ENCODE results near the gene GABRR2. TPM values are rescaled to one million over a fixed set of nuclear protein-coding genes. Genes with fewer than 3 reads are reported as not detected.

Gene GABRR2
- total RNA-seq, 1 experiment from 2014 or later: not detected

- no peak for DNase-seq (ENCODE audit: low read depth in 1 of 2, low spot score in 2 of 2)
- no peaks in the 10 kb centered on the region for H3K4me1 ChIP-seq (replicated peaks)
- no peak overlapping the region for H3K4me3 ChIP-seq
- no peak overlapping the region for H3K27ac ChIP-seq
- no peaks in the 10 kb centered on the region for H3K9me3 ChIP-seq (replicated peaks)
- H3K27me3 ChIP-seq (replicated peaks): no peaks in the 10 kb centered on the region
- H3K36me3 ChIP-seq: no peaks in the 10 kb centered on the region
Measured at GRCh38 chr6:89272596-89272995, 42.5 kb downstream of the GABRR2 start.

GRCh38 chr6:89270951-89271721 lies 44.0 kb downstream of the GABRR2 start:
- Histone ChIP-seq H3K36me3 (no peaks in the 10 kb centered on the region), H3K27ac (no peak overlapping the region), H3K9me3 (replicated peaks) (no peaks in the 10 kb centered on the region), H3K27me3 (replicated peaks) (peaks cover 4% of the 10 kb centered on the region; the same call in 1 of the 2 replicates), H3K4me3 (no peak overlapping the region), H3K4me1 (replicated peaks) (no peaks in the 10 kb centered on the region)
- DNase-seq (ENCODE audit: low read depth in 1 of 2, low spot score in 2 of 2): peak in 1 of 2 experiments; percentile 20

GRCh38 chr6:89269981-89270380 lies 45.1 kb downstream of the GABRR2 start:
- no peak overlapping the region for H3K27ac ChIP-seq

GRCh38 chr6:89269252-89269651 lies 45.8 kb downstream of the GABRR2 start:
- no peaks in the 10 kb centered on the region for H3K9me3 ChIP-seq (replicated peaks)
- H3K36me3 ChIP-seq: no peaks in the 10 kb centered on the region
- no peak overlapping the region for H3K27ac ChIP-seq
- H3K27me3 ChIP-seq (replicated peaks): peaks cover 9% of the 10 kb centered on the region; the same call in 1 of the 2 replicates
- H3K4me1 ChIP-seq (replicated peaks): no peaks in the 10 kb centered on the region
- H3K4me3 ChIP-seq: no peak overlapping the region
- DNase-seq (ENCODE audit: low read depth in 1 of 2, low spot score in 2 of 2): no peak

More at GRCh38 chr6:89269981-89270380, 45.1 kb downstream of the GABRR2 start:
- H3K36me3 ChIP-seq: no peaks in the 10 kb centered on the region
- H3K27me3 ChIP-seq (replicated peaks): peaks cover 9% of the 10 kb centered on the region; the same call in 1 of the 2 replicates
- H3K4me1 ChIP-seq (replicated peaks): no peaks in the 10 kb centered on the region
- no peaks in the 10 kb centered on the region for H3K9me3 ChIP-seq (replicated peaks)
- no peak overlapping the region for H3K4me3 ChIP-seq
- peak in 1 of 2 experiments; percentile 7 for DNase-seq (ENCODE audit: low read depth in 1 of 2, low spot score in 2 of 2)

- Histone ChIP-seq H3K4me1 (replicated peaks) (no peaks in the 10 kb centered on the region), H3K9me3 (replicated peaks) (no peaks in the 10 kb centered on the region), H3K36me3 (no peaks in the 10 kb centered on the region), H3K27ac (no peak overlapping the region), H3K27me3 (replicated peaks) (peaks cover 9% of the 10 kb centered on the region; the same call in 1 of the 2 replicates), H3K4me3 (no peak overlapping the region)
- DNase-seq (ENCODE audit: low read depth in 1 of 2, low spot score in 2 of 2): no peak
Measured at GRCh38 chr6:89268776-89269175, 46.3 kb downstream of the GABRR2 start.

GRCh38 chr6:89267918-89268317 lies 47.2 kb downstream of the GABRR2 start:
- Histone ChIP-seq H3K4me1 (replicated peaks) (no peaks in the 10 kb centered on the region), H3K27ac (no peak overlapping the region)

GRCh38 chr6:89264296-89264695 lies 50.8 kb downstream of the GABRR2 start:
- no peak for DNase-seq (ENCODE audit: low read depth in 1 of 2, low spot score in 2 of 2)
- Histone ChIP-seq H3K4me1 (replicated peaks) (no peaks in the 10 kb centered on the region), H3K36me3 (no peaks in the 10 kb centered on the region), H3K4me3 (no peak overlapping the region), H3K27ac (no peak overlapping the region), H3K27me3 (replicated peaks) (peaks cover 9% of the 10 kb centered on the region; the same call in 1 of the 2 replicates), H3K9me3 (replicated peaks) (no peaks in the 10 kb centered on the region)

More at GRCh38 chr6:89267918-89268317, 47.2 kb downstream of the GABRR2 start:
- peaks cover 9% of the 10 kb centered on the region; the same call in 1 of the 2 replicates for H3K27me3 ChIP-seq (replicated peaks)
- H3K4me3 ChIP-seq: no peak overlapping the region
- no peak for DNase-seq (ENCODE audit: low read depth in 1 of 2, low spot score in 2 of 2)
- no peaks in the 10 kb centered on the region for H3K36me3 ChIP-seq
- H3K9me3 ChIP-seq (replicated peaks): no peaks in the 10 kb centered on the region

GRCh38 chr6:89260832-89261231 lies 54.3 kb downstream of the GABRR2 start:
- no peaks in the 10 kb centered on the region for H3K36me3 ChIP-seq
- no peak for DNase-seq (ENCODE audit: low read depth in 1 of 2, low spot score in 2 of 2)
- H3K27me3 ChIP-seq (replicated peaks): peaks cover 2% of the 10 kb centered on the region; the same call in 1 of the 2 replicates

GRCh38 chr6:89260310-89260709 lies 54.8 kb downstream of the GABRR2 start:
- Histone ChIP-seq H3K9me3 (replicated peaks) (no peaks in the 10 kb centered on the region), H3K27me3 (replicated peaks) (no peaks in the 10 kb centered on the region), H3K36me3 (no peaks in the 10 kb centered on the region), H3K4me3 (no peak overlapping the region), H3K4me1 (replicated peaks) (no peaks in the 10 kb centered on the region), H3K27ac (no peak overlapping the region)
- no peak for DNase-seq (ENCODE audit: low read depth in 1 of 2, low spot score in 2 of 2)

More at GRCh38 chr6:89260832-89261231, 54.3 kb downstream of the GABRR2 start:
- H3K9me3 ChIP-seq (replicated peaks): no peaks in the 10 kb centered on the region
- no peak overlapping the region for H3K27ac ChIP-seq
- no peak overlapping the region for H3K4me3 ChIP-seq
- H3K4me1 ChIP-seq (replicated peaks): no peaks in the 10 kb centered on the region

GRCh38 chr6:89258912-89259311 lies 56.2 kb downstream of the GABRR2 start:
- no peaks in the 10 kb centered on the region; the same call in 1 of the 2 replicates for H3K27me3 ChIP-seq (replicated peaks)
- no peak overlapping the region for H3K4me3 ChIP-seq
- no peaks in the 10 kb centered on the region for H3K4me1 ChIP-seq (replicated peaks)
- DNase-seq (ENCODE audit: low read depth in 1 of 2, low spot score in 2 of 2): no peak
- H3K36me3 ChIP-seq: no peaks in the 10 kb centered on the region
- H3K27ac ChIP-seq: no peak overlapping the region
- H3K9me3 ChIP-seq (replicated peaks): no peaks in the 10 kb centered on the region

- no peaks in the 10 kb centered on the region for H3K36me3 ChIP-seq
- no peaks in the 10 kb centered on the region; the same call in 1 of the 2 replicates for H3K27me3 ChIP-seq (replicated peaks)
- no peaks in the 10 kb centered on the region for H3K9me3 ChIP-seq (replicated peaks)
- no peak for DNase-seq (ENCODE audit: low read depth in 1 of 2, low spot score in 2 of 2)
- H3K4me1 ChIP-seq (replicated peaks): no peaks in the 10 kb centered on the region
- no peak overlapping the region for H3K4me3 ChIP-seq
- no peak overlapping the region for H3K27ac ChIP-seq
Measured at GRCh38 chr6:89257781-89258180, 57.3 kb downstream of the GABRR2 start.

GRCh38 chr6:89257346-89257745 lies 57.8 kb downstream of the GABRR2 start:
- Histone ChIP-seq H3K36me3 (no peaks in the 10 kb centered on the region), H3K9me3 (replicated peaks) (no peaks in the 10 kb centered on the region), H3K4me1 (replicated peaks) (no peaks in the 10 kb centered on the region), H3K27me3 (replicated peaks) (no peaks in the 10 kb centered on the region; the same call in 1 of the 2 replicates), H3K27ac (no peak overlapping the region), H3K4me3 (no peak overlapping the region)
- no peak for DNase-seq (ENCODE audit: low read depth in 1 of 2, low spot score in 2 of 2)

GRCh38 chr6:89255417-89255816 lies 59.7 kb downstream of the GABRR2 start:
- H3K36me3 ChIP-seq: no peaks in the 10 kb centered on the region
- H3K4me3 ChIP-seq: no peak overlapping the region
- H3K4me1 ChIP-seq (replicated peaks): no peaks in the 10 kb centered on the region
- H3K27ac ChIP-seq: no peak overlapping the region
- no peaks in the 10 kb centered on the region for H3K9me3 ChIP-seq (replicated peaks)
- DNase-seq (ENCODE audit: low read depth in 1 of 2, low spot score in 2 of 2): no peak
- no peaks in the 10 kb centered on the region; the same call in 1 of the 2 replicates for H3K27me3 ChIP-seq (replicated peaks)

GRCh38 chr6:89254569-89254968 lies 60.5 kb downstream of the GABRR2 start:
- Histone ChIP-seq H3K36me3 (no peaks in the 10 kb centered on the region), H3K27me3 (replicated peaks) (no peaks in the 10 kb centered on the region; the same call in 1 of the 2 replicates), H3K4me1 (replicated peaks) (no peaks in the 10 kb centered on the region), H3K4me3 (no peak overlapping the region), H3K27ac (no peak overlapping the region), H3K9me3 (replicated peaks) (no peaks in the 10 kb centered on the region)
- no peak for DNase-seq (ENCODE audit: low read depth in 1 of 2, low spot score in 2 of 2)
